DMS53 treated with DMSO at 0.1 percent for 48 hours (cell line): Measurements from ENCODE around the gene ZNF326.
"Not testable (repeated sequence)": the region's sequence is repeated elsewhere in the genome, so short reads cannot be mapped to it uniquely, and the experiment has no call there.

Experiments
- DNase-seq: peaks from one replicate; lab custom pipeline; 2025; ENCODE audit not compliant: unreplicated experiment; lab: John Stamatoyannopoulos, UW

ZNF326 gene

DNA sequence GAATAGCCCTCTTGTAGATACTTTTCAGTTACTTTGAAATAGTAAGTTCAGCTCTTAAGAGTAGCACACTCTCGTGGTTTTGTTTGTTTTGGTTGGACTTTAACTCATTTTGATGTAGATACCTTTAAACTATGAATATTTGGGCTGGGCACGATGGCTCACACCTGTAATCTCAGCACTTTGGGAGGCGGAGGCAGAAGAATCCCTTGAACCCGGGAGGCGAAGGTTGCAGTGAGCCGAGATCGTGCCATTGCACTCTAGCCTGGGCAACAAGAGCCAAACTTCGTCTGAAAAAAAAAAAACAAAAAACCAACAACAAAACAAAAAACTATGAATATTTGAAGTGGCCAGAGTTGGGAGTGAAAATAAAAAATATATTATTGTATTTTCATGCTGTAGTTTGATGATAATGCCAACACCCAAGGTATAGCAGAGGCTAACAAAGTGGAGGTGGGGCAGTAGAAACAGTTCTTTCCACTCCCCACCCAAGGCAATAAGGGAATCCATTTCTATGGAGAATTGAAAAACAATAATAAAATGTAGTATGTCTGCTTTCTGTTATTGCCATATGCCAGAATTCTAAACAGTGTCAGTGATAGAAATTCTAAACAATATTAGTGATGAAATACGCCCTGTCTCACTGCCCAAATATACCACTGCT, 1.7 kb downstream of the ZNF326 start:
- no peak for DNase-seq

DNA sequence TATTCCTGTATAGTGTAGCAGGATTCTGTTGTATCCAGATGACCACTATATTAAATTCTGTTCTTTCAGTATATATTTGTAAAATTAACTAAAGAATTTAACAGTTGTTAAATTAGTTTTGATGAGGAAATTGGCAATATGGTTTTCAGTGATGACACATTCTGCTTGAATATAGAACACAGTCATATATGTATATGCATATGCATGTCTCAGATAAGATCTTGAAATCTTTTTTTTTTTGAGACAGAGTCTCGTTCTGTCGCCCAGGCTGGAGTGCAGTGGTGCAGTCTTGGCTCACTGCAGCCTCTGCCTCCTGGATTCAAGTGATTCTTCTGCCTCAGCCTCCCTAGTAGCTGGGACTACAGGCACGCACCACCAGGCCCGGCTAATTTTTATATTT, 2.2 kb downstream of the ZNF326 start:
- not testable (repeated sequence) for DNase-seq

DNA sequence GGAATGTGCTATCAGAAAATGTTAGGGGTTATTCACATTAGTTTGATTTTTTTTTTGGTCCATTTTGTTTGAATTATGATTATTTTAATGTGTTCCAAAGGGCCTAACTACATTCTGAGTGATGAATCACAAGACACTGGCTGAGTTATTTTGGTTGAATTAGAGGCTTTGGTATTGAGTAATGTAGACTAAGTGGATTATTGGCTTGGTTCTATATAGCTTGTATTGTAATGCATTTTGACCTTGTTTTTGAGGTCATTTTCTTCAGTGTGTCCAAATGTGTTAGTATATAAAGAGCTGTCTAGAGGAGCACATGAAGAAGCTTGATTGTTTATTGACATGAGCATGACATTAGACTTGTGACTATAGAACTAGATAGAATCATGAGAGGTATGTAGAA, 3.4 kb downstream of the ZNF326 start:
- DNase-seq: no peak

DNA sequence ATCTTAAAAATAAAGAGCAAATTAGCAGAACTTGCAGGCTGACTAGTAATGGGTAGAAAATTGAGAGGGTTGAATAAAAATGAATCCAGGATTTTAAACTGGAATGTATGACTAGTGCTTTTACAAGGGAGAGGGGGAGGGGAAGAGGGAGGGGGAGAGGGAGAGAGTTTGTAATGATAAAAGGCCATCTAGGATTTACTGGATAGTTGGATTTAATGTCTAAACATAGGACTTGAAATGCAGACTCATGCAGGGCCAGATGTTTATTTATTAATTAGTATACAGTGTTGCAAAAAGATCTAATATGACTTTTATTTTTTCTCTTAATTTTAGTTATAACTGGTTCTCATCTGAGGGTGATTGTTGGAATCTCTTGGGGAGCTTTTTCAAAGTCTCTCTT, 4.3 kb downstream of the ZNF326 start:
- DNase-seq: no peak

DNA sequence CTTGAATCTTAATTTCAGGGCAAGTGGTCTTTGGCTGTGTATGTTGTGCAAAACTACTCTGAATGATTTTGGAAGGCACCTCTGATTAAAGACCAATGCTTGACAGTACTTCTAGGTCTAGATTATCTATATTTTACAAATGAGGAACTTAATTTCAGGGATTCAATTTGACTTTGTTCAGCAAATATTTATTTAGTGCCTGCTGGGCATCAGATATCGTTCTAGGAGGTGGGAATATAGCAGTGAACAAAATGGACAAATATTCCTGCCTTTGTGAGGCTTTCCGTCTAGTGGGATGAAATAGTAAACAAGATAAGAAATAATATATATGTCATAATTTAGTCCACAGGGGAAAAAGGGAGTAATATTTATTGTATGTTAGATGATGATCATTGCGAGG, 4.7 kb downstream of the ZNF326 start:
- DNase-seq: no peak

DNA sequence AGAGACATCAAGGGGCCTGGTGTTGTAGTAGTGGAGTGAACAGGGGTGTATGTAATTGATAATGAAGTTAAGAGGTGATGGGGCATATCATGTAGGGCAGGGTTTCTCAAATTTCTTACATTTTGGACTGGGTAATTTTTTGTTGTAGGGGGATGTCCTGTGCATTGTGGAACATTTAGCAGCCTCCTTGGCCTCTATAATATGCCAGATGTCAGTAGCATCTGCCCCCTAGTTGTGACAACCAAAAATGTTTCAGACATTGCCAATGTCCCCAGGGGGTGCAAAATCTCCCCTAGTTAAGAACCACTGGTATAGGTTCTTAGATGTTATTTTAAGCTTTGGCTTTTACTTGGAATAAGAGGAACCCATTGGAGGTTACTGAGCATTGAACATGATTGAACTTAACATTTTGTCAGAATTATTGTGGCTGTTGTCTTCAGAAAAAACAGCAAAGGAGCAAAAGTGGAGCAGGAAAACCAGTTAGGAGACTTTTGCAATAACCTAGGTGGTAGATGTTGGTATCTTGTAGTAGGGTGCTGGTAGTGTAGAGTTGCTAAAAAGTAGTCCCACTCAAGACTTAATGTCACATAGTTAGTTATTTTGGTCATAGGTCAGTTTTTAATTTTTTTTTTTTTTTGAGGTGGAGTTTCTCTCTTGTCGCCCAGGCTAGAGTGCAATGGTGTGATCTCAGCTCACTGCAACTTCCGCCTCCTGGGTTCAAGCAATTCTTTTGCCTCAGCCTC, 6.2 kb downstream of the ZNF326 start:
- no peak for DNase-seq

DNA sequence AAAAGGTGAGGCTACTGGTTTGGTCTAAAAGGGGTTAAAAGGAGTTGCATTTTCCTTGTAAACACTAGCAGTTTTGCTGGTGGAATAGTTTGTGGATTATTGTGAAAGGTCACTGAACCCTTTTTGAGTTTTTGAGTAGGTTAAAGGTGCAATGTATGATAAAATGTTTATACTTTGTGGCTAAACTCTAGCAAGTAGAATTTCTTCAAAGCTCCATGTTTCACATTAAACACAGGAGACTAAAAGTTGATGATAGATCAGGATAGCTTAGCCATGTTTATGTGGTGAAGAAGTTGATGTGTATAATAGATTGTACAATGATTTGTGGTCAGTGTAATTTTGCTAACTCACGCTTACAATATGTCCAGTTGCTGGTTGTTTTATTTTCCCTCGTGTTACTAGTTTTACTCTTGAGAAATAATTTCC, 13.1 kb downstream of the ZNF326 start:
- no peak for DNase-seq

DNA sequence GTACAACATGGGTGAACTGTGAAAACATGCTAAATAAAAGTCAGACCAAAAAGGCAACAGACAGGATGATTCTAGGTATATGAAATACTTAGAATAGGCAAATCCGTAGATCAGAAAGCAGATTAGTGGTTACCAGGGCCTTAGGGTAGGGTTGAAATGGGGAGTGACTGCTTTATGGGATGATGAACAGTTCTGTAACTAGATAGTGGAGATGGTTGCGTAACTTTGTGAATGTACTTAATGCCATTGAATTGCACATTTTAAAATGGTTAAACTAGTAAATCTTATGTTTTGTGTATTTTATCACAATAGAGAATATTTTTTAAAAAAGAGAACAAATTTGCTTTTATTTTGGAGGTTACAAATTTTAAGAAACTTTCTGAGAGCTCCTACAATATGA, 17.4 kb downstream of the ZNF326 start:
- no peak for DNase-seq

DNA sequence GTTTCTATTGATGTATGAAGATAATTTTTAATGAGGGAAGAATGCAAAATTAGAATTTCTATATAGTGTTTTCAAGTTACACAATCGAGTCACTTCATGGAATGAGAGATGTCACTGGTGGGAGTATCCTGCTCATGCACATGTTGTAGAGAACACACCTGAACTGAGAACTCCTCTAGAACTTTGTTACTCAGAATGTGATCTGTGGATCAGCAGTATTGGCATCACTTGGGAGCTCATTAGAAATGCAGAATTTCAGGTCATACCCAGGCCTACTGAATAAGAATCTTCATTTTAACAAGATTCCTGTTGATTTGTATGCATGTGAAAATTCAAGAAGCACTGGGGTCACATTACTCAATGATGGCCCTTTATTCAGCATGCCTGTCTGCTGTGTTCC, 28.8 kb downstream of the ZNF326 start:
- DNase-seq: no peak

DNA sequence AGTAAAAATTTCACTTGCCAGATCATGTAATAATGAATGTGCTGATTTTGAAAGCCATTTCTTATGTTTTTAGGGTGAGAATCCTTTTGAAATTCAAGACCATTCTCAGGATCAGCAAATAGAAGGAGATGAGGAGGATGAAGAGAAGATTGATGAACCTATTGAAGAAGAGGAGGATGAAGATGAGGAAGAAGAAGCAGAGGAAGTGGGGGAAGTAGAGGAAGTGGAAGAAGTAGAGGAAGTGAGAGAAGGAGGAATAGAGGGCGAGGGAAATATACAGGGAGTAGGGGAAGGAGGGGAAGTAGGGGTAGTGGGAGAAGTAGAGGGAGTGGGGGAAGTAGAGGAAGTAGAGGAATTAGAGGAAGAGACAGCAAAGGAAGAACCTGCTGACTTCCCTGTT, 32.4 kb downstream of the ZNF326 start:
- no peak for DNase-seq

DNA sequence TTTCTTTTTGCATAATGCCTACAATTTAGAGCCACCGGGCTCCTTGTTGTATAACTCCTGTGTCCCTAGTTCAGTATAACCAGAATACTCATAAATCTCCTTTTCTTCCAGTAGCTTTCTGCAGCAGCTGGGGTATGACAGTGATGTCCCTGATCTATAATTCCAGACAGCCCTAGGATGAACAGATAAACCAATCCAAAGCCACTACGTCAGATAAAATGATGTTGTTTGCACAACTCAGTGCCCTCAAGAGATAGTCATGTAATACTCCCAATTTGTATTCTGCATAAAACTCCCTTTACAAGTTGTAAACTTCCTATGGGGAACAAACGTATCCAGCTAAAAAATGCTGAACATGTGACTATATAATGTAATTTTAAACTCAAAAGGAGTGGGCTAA, 44.7 kb downstream of the ZNF326 start:
- no peak for DNase-seq

DNA sequence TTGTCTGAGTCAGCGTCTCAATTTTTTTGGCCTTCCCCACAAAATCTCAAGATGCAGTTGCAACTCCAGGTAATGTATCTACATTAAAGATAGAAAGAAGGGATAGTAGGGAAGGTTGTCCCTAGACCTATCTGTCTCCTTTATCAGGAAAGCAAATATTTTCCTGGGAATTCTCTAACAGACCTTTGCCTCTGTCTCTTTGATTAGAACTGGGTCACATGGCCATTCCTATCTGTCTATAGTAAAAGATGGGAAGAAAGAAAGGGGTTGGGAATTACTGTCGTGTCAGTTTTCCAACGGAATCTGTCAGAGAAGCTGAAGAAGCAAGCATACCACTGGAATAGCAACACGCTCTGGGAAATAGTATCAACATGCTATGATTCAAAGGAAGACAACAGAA, 48.7 kb downstream of the ZNF326 start:
- no peak for DNase-seq

DNA sequence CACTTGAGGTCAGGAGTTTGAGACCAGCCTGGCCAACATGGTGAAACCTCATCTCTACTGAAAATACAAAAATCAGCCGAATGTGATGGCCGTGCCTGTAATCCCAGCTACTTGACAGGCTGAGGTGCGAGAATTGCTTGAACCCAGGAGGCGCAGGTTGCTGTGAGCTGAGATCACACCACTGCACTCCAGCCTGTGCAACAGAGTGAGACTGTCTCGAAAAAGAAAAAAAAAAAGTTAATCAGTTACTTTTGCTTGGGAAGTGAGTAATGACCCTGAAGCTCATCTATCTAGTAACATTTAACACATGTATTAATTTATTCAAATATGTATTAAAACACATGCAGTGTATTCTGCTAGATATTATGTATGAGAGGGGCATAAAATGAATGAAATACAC, 49.4 kb downstream of the ZNF326 start:
- DNase-seq: no peak

DNA sequence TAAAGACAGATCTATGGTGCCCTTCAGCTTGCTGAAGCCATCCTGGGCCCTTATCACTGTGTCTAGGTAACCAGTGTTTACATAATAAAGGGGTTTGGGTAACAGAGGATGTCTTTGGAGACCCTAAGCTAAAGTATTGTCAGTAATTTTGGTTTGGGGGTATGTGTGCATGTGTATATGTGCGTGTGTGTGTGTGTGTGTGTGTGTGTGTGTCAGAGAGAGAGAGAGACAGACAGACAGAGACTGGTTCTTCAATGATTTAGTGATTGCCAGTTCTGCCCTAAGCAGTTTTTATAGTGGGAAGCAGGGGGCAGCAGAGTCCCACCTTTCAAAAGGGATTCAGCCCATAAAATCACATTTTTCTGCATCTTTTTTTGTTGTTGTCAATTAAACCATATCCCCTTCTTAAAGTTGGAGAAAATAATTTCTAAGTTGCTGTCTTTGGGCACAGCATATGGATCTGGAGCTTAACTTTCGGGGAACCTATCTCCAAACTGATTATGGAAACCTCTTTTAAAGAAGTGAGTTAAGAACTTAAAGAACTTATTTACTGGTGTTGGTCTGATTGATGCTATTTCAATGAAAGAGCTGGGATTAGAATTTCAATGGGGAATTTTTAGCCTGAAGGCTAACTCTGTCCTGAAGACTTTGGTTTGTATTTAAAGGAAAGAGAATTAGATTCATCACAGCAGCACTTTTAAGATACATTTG, 51.1 kb downstream of the ZNF326 start:
- peak; percentile 34 for DNase-seq

DNA sequence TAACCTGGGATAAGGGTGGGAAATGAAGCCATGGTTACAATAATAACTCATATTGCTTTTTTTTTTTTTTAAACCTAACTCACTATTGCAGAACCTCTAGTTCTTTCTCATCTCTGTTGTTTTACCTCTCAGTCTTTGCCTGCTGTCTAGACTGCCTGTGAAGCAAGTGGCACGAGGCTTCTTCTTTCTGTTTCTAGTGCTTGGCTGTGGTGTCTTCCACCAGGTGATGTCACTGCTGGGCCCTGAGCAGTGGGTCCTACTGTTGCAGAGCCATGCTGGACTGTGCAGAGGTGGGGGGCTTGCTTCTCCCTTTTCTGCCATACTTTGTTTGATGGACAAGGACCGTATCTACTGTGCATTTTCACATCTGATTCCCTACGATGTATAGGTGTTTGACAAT, 51.7 kb downstream of the ZNF326 start:
- DNase-seq: no peak

DNA sequence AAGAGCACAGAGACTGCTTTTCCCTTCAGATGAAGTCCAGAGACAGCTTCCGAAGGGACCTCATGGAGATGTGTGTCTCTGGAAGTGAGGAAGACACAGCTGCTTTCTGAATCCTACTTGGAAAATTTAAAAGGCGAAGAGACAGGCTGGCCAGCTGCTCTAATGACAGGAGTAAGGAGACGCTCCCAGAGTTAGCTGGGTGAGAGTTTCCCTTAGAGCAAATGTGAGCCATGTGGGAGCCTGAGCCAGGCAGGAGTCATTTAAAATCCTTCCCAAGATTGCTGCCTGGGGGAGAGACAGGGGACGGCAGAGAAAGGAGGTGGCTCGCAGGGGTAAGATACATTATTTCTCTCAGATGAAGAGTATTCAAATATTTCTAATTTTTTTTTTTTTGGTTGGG, 53.1 kb downstream of the ZNF326 start:
- DNase-seq: no peak

DNA sequence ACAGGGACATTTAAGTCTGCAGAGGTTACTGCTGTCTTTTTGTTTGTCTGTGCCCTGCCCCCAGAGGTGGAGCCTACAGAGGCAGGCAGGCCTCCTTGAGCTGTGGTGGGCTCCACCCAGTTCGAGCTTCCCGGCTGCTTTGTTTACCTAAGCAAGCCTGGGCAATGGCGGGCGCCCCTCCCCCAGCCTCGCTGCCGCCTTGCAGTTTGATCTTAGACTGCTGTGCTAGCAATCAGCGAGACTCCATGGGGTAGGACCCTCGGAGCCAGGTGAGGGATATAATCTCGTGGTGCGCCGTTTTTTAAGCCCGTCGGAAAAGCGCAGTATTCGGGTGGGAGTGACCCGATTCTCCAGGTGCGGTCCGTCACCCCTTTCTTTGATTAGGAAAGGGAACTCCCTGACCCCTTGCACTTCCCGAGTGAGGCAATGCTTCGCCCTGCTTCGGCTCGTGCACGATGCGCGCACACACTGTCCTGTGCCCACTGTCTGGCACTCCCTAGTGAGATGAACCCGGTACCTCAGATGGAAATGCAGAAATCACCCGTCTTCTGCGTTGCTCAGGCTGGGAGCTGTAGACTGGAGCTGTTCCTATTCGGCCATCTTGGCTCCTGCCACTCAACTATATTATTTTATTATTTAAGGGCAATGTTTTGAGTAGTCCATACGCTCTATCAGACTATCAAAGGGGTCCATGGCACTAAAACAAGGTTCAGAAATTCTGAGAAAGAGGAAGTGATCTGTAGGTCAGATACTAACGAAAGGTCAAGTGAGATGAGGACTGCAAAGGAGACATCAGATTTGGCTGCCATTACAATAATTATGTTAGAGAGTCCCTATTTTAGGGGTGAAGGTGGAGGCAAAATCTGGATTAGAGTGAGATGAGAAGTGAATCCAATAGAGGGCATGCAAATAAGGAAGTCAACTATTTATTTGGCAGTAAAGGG, 68.1 kb downstream of the ZNF326 start:
- DNase-seq: peak; percentile 18

DNA sequence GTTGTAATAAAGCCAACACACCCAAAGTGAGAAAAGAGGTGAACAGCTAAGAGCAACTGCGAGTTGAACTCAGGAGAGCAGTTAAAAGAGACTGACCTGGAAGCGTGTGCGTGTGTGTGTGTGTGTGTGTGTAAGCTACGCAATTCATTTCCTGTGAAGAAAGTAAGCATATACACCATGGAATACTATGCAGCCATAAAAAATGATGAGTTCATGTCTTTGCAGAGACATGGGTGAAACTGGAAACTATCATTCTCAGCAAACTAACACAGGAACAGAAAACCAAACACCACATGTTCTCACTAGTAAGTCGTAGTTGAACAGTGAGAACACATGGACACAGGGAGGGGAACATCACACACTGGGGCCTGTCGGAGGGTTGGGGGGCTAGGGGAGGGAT, 69.2 kb downstream of the ZNF326 start:
- not testable (repeated sequence) for DNase-seq

DNA sequence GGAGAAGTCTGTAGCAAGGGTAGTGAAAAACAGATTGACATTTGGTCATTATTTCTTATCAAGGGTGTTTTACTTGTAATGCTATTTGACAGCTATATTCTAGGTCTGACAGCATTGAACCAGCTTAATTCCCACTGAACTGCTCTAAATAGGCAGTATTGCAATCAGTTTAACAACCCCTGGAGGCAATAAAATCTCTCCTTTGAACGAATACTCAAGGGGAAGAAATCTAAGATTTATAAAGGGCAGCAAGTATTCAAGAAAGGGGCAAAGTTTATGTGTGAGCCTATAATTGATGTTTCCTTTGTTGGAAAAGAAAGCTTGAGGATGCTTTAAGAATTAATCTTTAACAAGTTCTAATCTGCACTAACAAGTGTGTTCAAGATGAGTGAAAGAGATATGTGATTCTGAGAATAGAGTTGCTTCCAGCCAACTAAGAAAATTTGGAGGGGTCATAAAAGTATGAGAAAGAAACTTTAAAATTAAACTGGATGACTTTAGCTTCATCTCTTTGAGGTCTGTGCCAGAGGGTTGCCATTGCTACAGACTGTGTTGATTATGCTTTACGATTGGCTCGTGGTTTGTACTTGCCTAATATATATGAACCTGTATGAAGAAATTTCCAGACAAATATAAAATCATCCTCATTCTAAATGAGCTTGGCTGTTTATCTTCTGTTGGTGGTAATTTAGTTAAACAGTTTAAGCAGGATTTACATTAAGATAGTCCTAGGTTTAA, 72.5 kb downstream of the ZNF326 start:
- DNase-seq: no peak

DNA sequence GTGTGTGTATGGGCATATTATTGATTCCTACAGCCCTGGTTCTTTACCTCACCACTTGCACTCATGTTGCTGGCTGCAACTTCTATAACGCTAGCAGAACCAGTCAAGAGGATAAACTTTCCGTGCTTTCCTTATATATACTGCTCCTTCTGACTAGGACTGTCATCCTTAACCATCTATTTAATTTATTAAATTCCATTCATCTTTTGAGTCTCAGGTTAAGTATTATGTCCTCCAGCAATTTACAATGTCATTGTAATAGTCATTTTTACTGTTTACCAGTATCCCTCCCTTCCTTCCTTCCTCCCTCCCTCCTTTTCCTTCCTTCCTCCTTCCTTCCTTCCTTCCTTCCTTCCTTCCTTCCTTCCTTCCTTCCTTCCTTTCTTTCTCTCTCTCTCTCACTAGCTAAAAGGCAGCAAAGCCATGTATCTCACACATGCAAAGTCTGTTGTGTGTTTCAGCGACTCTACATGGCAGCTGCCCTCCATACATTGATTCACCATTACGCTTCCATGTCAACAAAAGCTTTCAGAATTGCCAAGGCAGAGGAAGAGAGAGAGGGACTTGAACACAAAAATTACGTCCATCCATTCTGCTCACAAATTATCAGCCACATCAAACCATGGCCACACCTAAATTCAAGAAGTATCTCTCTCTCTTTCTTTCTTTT, 73.8 kb downstream of the ZNF326 start:
- DNase-seq: no peak
